Measurements from ENCODE around the gene CRYGB. TPM values are rescaled to one million over a fixed set of nuclear protein-coding genes. Genes with fewer than 3 reads are reported as not detected.

CRYGB gene
- total RNA-seq, 1 donor from 2014 or later, result not detected

- peaks cover 5% of the 10 kb centered on the region for H3K27me3 Mint-ChIP-seq (ENCODE audit: insufficient read depth, low read depth)
- DNase-seq (ENCODE audit: low spot score), result no peak
Observed at GRCh38 chr2:208186465-208186864, 40.5 kb upstream of the CRYGB start.

GRCh38 chr2:208183972-208184705, 38.2 kb upstream of the CRYGB start:
- Histone ChIP-seq H4K20me1 (ENCODE audit: low read depth) (no peaks in the 10 kb centered on the region), H3K79me2 (ENCODE audit: low read depth) (no peaks in the 10 kb centered on the region), H2AFZ (replicated peaks) (peak overlapping the region; percentile 87), H3K27ac (no peak overlapping the region), H3K4me1 (peaks cover 49% of the 10 kb centered on the region), H3F3A (ENCODE audit: low read depth) (peaks cover 34% of the 10 kb centered on the region), H3K27me3 (no peaks in the 10 kb centered on the region), H3K36me3 (no peaks in the 10 kb centered on the region), H3K4me2 (peak overlapping the region; percentile 70), H3K9me3 (ENCODE audit: low read depth) (no peaks in the 10 kb centered on the region), H3K9ac (no peak overlapping the region), H3K4me3 (peak overlapping the region; percentile 33)
- H3K4me3 Mint-ChIP-seq, result peak overlapping the region; percentile 41
- no peaks in the 10 kb centered on the region for H3K27me3 Mint-ChIP-seq (ENCODE audit: insufficient read depth, low read depth)
- H3K4me1 Mint-ChIP-seq, result peaks cover 52% of the 10 kb centered on the region
- H3K27ac Mint-ChIP-seq, result no peak overlapping the region
- H3K9me3 Mint-ChIP-seq, result no peaks in the 10 kb centered on the region
- peak; percentile 24 for DNase-seq (ENCODE audit: low spot score)
- TF ChIP-seq CTCF (IDR thresholded peaks at IDR 0.05) (no peak), EZH2 (IDR thresholded peaks at IDR 0.05) (no peak), EZH2phosphoT487 (IDR thresholded peaks at IDR 0.05) (no peak)
- no peaks in the 10 kb centered on the region for H3K36me3 Mint-ChIP-seq

More at GRCh38 chr2:208186465-208186864, 40.5 kb upstream of the CRYGB start:
- Mint-ChIP-seq H3K36me3 (no peaks in the 10 kb centered on the region), H3K4me3 (no peak overlapping the region), H3K27ac (no peak overlapping the region), H3K9me3 (no peaks in the 10 kb centered on the region), H3K4me1 (peaks cover 72% of the 10 kb centered on the region)
- H3K9me3 ChIP-seq (ENCODE audit: low read depth), result no peaks in the 10 kb centered on the region
- no peaks in the 10 kb centered on the region for H4K20me1 ChIP-seq (ENCODE audit: low read depth)
- no peaks in the 10 kb centered on the region for H3K36me3 ChIP-seq
- TF ChIP-seq EZH2phosphoT487 (IDR thresholded peaks at IDR 0.05), result no peak
- no peak overlapping the region for H3K9ac ChIP-seq
- peak overlapping the region; percentile 14 for H3K4me2 ChIP-seq
- H3K4me3 ChIP-seq, result no peak overlapping the region
- peak overlapping the region; percentile 65 for H2AFZ ChIP-seq (replicated peaks)
- H3F3A ChIP-seq (ENCODE audit: low read depth), result peaks cover 46% of the 10 kb centered on the region
- H3K79me2 ChIP-seq (ENCODE audit: low read depth), result no peaks in the 10 kb centered on the region
- H3K4me1 ChIP-seq, result peaks cover 69% of the 10 kb centered on the region
- H3K27me3 ChIP-seq, result no peaks in the 10 kb centered on the region
- H3K27ac ChIP-seq, result no peak overlapping the region

DNA sequence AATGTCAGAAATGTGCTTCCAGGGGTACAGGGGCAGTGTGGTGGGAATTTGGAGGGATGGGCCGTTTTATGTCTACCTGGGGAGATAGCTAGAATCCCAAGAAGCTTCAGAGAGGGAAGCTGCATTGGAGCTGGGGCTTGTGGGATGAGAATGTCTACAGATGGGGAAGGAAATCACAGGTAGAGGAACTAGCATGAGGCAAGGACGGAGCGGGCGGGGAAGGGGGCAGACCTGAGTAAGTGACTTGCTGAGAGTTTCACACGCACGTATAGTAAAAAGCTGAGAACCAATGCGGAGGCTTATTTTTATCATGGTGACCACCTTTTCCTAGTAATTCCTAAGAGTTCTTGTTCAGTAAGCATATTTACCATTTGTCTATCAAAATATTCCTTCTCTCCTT, 37.6 kb upstream of the CRYGB start:
- H3K27me3 ChIP-seq, result no peaks in the 10 kb centered on the region
- H3K4me3 Mint-ChIP-seq, result peak overlapping the region; percentile 14
- H3K4me3 ChIP-seq, result peak overlapping the region; percentile 33
- peak overlapping the region; percentile 87 for H2AFZ ChIP-seq (replicated peaks)
- H3K27ac ChIP-seq, result no peak overlapping the region
- H3K27me3 Mint-ChIP-seq (ENCODE audit: insufficient read depth, low read depth), result no peaks in the 10 kb centered on the region
- no peaks in the 10 kb centered on the region for H3K79me2 ChIP-seq (ENCODE audit: low read depth)
- H3K4me1 Mint-ChIP-seq, result peaks cover 46% of the 10 kb centered on the region
- H3K9ac ChIP-seq, result no peak overlapping the region
- H3K9me3 ChIP-seq (ENCODE audit: low read depth), result no peaks in the 10 kb centered on the region
- DNase-seq (ENCODE audit: low spot score), result peak; percentile 37
- TF ChIP-seq CTCF (IDR thresholded peaks at IDR 0.05) (no peak), EZH2phosphoT487 (IDR thresholded peaks at IDR 0.05) (no peak), EZH2 (IDR thresholded peaks at IDR 0.05) (no peak)
- H3K4me2 ChIP-seq, result peak overlapping the region; percentile 70
- no peaks in the 10 kb centered on the region for H3K36me3 Mint-ChIP-seq
- H3F3A ChIP-seq (ENCODE audit: low read depth), result peaks cover 31% of the 10 kb centered on the region
- H3K27ac Mint-ChIP-seq, result no peak overlapping the region
- H3K36me3 ChIP-seq, result no peaks in the 10 kb centered on the region
- H4K20me1 ChIP-seq (ENCODE audit: low read depth), result no peaks in the 10 kb centered on the region
- H3K9me3 Mint-ChIP-seq, result no peaks in the 10 kb centered on the region
- H3K4me1 ChIP-seq, result peaks cover 43% of the 10 kb centered on the region

GRCh38 chr2:208182835-208183234, 36.9 kb upstream of the CRYGB start:
- H3K27me3 ChIP-seq, result no peaks in the 10 kb centered on the region
- peaks cover 31% of the 10 kb centered on the region for H3F3A ChIP-seq (ENCODE audit: low read depth)
- no peak overlapping the region for H3K9ac ChIP-seq
- no peaks in the 10 kb centered on the region for H4K20me1 ChIP-seq (ENCODE audit: low read depth)
- no peaks in the 10 kb centered on the region for H3K27me3 Mint-ChIP-seq (ENCODE audit: insufficient read depth, low read depth)
- DNase-seq (ENCODE audit: low spot score), result no peak
- peaks cover 41% of the 10 kb centered on the region for H3K4me1 Mint-ChIP-seq
- no peak overlapping the region for H3K4me2 ChIP-seq
- H3K9me3 ChIP-seq (ENCODE audit: low read depth), result no peaks in the 10 kb centered on the region
- H3K4me1 ChIP-seq, result peaks cover 39% of the 10 kb centered on the region
- H2AFZ ChIP-seq (replicated peaks), result no peak overlapping the region
- H3K36me3 ChIP-seq, result no peaks in the 10 kb centered on the region
- H3K27ac Mint-ChIP-seq, result no peak overlapping the region
- no peaks in the 10 kb centered on the region for H3K79me2 ChIP-seq (ENCODE audit: low read depth)
- no peaks in the 10 kb centered on the region for H3K9me3 Mint-ChIP-seq
- no peak overlapping the region for H3K4me3 Mint-ChIP-seq
- no peak overlapping the region for H3K27ac ChIP-seq
- H3K36me3 Mint-ChIP-seq, result no peaks in the 10 kb centered on the region
- TF ChIP-seq EZH2phosphoT487 (IDR thresholded peaks at IDR 0.05), result no peak
- no peak for TF ChIP-seq EZH2 (IDR thresholded peaks at IDR 0.05)
- H3K4me3 ChIP-seq, result no peak overlapping the region
